ENCODE results near the gene SFTPD.

- TF ChIP-seq TARDBP (IDR thresholded peaks at IDR 0.05) (no peak), FOXA1 (IDR thresholded peaks at IDR 0.05) (no peak), FOXM1 (IDR thresholded peaks at IDR 0.05; ENCODE audit: borderline replicate concordance) (no peak), NFRKB (IDR thresholded peaks at IDR 0.05) (no peak), ARNT (IDR thresholded peaks at IDR 0.05) (no peak), SP1 (IDR thresholded peaks at IDR 0.05) (no peak), SUZ12 (IDR thresholded peaks at IDR 0.05) (no peak), ZNF384 (IDR thresholded peaks at IDR 0.05) (no peak), HDGF (IDR thresholded peaks at IDR 0.05; ENCODE audit: borderline replicate concordance) (no peak), FOXK2 (IDR thresholded peaks at IDR 0.05) (no peak), CTBP1 (IDR thresholded peaks at IDR 0.05; ENCODE audit: borderline replicate concordance) (no peak)
These were observed 4.2 kb downstream of the SFTPD start for GRCh38 chr10:79944428-79945395.

All from HEK293T (cell line).